GM13977 (cell line): Measurements from ENCODE around the gene PRDM16.

Source experiments
- DNase-seq: peaks from one replicate; pipeline ENCODE4 v3.0.0; 2012; ENCODE audit warnings: low spot score
- in situ Hi-C: fragments of 300-500 bp; cut with MboI; formaldehyde crosslinking; loops from one replicate; pipeline ENCODE4 v1.12.0; 2022; ENCODE audit warnings: low sequenced_read_pairs, low pct_unique_long_range_greater_than_20kb, mixed read lengths, inconsistent platforms; ENCODE audit not compliant: unreplicated experiment
- TF ChIP-seq, protein P1 (sequence below): IDR thresholded peaks from 2 replicates; pipeline ENCODE4 v1.5.1; 2012; ENCODE audit warnings: mild to moderate bottlenecking, control low read depth; ENCODE audit not compliant: insufficient read depth; ENCODE audit errors: extremely low read depth, missing control alignments

PRDM16 gene

DNA sequence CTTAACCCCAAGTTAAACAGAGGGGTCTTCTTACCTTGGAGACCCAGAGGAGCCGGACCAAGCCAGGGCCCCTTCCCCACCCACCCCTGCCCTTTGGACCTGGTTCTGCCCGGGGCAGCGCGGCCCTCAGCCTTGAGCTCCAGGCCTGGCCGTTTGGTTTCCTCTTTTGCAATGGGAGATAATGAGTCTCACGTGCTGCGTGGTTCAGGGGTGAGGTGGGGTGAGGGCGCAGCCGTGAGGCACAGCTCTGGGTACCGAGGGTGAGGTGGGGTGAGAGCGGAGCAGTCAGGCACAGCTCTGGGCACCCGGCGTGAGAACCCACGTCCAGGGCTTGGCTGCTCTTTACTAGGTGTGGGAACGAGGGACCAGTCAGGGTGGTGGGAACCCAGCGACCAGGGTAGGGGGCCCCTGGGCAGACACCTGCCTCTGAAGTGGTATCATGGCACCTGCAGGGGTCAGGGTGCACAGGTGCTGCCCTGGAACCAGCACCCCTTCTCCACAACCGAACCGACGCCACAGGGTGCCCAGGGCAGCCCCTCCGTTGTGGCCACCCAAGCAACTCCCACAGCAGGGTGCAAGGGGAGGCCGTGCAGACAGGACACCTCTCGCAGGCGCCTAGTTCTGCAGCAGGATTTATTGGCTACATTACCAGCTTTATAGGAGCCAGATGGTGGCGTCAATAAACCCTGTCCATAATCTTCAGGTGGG is 182.2 kb downstream of the PRDM16 start:
- no peak for DNase-seq

DNA sequence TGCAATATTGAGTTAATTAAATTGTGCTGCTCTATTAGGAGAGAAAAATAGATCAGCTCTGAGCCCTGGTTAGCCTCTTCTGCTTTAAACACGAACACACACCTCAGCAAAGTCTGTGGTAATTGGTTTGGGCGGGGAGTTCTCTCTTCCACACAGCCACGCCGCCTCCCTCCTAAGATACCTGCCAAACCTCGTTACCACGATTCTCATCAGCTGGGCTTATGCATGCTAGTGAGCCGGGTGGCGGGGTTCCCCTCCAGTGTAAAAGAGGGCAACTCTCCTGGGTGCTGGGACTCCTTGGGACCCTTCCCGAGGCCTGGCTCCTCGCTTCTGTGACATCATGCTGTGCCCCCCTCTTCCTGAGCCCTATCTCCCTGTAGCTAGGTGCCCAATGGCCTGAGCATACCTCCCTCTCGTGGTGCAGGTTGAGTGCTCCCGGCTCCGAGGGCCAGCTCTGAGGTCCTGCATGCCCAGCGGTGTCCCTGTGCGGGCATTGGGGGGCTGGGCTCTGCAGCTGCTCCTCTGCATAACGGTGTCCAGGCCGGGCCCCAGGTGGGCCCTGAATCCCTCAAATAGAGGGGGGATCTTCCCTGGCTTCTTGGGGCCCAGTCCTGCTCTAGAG is 182.9 kb downstream of the PRDM16 start:
- in situ Hi-C loops, result no loop called here
- TF ChIP-seq, protein P1, sequence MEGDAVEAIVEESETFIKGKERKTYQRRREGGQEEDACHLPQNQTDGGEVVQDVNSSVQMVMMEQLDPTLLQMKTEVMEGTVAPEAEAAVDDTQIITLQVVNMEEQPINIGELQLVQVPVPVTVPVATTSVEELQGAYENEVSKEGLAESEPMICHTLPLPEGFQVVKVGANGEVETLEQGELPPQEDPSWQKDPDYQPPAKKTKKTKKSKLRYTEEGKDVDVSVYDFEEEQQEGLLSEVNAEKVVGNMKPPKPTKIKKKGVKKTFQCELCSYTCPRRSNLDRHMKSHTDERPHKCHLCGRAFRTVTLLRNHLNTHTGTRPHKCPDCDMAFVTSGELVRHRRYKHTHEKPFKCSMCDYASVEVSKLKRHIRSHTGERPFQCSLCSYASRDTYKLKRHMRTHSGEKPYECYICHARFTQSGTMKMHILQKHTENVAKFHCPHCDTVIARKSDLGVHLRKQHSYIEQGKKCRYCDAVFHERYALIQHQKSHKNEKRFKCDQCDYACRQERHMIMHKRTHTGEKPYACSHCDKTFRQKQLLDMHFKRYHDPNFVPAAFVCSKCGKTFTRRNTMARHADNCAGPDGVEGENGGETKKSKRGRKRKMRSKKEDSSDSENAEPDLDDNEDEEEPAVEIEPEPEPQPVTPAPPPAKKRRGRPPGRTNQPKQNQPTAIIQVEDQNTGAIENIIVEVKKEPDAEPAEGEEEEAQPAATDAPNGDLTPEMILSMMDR, result no peak
- DNase-seq, result no peak

More for the DNA sequence above, 182.2 kb downstream of the PRDM16 start:
- TF ChIP-seq, protein P1, result no peak
- in situ Hi-C loops, result no loop called here

DNA sequence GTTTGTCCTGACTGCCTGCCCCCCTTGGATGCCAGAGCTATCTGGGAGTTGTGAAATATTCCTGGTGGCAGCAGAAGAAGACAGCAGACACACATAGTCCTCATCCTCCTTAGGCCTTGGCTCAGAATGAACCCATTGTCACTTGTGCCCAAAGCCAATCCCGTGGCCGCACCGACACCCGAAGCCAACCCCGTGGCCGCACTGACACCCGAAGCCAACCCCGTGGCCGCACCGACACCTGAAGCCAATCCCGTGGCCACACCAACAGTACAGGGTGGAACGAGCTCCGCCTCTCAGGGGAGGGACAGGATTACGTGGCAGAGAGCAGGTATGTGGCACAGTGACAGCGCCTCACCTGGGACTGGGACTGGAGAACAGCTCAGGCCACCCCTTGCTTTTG is 186.7 kb downstream of the PRDM16 start:
- in situ Hi-C loops, result no loop called here
- TF ChIP-seq, protein P1, result no peak
- no peak for DNase-seq

DNA sequence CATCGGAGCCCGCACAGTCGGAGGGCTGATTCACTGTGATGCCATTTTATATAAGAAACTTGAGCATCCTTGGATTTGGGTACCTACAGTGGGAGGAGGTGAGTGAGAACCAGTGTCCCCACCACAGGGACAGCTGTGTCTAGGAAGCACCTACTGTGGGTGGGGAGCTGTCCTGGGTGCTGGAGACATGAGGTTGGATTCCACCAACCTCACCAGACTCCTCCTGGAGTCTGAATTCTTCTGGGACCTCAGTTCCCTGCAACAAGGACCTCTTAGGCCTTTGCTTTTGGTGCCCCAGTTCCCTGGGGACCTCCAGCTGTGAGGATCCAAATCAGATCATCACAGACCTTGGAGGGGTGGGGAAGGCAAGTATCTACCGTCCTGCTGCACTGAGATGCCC is 188.8 kb downstream of the PRDM16 start:
- in situ Hi-C loops, result no loop called here
- no peak for DNase-seq
- TF ChIP-seq, protein P1, result no peak

DNA sequence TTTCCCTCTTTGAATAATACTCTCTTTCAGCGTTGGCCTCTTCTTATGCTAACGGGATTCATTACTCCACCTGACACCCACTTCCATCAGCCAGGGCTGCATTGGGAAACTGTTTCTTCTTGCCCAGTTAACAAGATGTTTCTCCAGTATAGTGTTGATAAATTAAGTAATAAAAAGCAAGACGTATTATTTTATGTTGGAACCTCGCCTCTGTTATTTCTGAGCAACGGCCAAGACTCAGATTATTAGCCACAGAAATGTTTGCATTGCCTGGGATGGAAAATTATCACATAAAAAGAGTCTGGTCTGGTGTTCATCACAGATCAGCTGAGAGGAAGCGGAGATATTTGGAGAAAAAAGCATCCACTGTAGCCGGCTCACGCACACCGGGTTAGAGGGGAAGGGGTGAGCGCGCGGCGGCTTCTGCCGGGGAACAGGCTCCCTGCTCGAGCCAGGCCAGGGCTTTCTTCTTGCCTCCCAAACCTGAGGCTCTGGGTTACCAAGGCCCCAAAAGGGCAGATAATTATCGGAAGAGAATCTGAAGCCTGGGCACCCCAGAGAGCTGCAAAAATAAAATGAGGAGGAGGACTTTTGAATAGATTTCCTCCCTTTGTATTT is 189.5 kb downstream of the PRDM16 start:
- TF ChIP-seq, protein P1, result no peak
- in situ Hi-C loops, result no loop called here

DNA sequence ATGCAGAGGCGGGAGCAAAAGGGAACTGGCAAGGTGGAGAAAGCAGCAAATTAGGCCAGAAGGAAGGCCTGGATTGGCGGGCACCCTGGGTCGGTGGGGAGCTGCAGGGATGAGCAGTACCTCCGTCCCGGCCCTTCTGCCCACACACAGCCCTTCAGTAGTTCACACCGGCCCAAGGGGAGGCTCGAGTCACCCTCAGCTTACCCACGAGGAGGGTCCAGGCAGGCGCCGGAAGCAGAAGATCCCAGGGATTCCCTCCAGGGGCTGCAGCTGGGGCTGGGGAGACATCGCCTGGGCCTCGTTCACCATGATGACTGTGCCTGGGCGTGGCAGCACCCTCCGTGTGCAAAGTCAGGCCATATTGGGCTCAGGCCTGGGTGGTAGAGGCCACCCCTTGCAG is 190.0 kb downstream of the PRDM16 start:
- TF ChIP-seq, protein P1, result no peak
- in situ Hi-C loops, result no loop called here

More for the DNA sequence above, 189.5 kb downstream of the PRDM16 start:
- no peak for DNase-seq

More for the DNA sequence above, 190.0 kb downstream of the PRDM16 start:
- DNase-seq, result no peak
